A673 (cell line): ENCODE data around the gene EMP2. TPM values are rescaled to one million over a fixed set of nuclear protein-coding genes. Genes with fewer than 3 reads are reported as not detected.
"Not testable (repeated sequence)": the region's sequence is repeated elsewhere in the genome, so short reads cannot be mapped to it uniquely, and the experiment has no call there.

Source experiments
- BruUV-seq: library from RNA; stranded (reverse); fragments of 400-500 nt; replicated peaks from 2 replicates; lab custom pipeline; 2021; lab: Mats Ljungman, UMichigan
- CTCF ChIA-PET: fragments of 300-600 bp; sonication (Branson Sonifier 250); formaldehyde crosslinking; loops from one replicate; lab custom pipeline; 2022; ENCODE audit warnings: antibody characterized with exemption; lab: Charles Lee
- POLR2A ChIA-PET: fragments of 300-600 bp; sonication (Branson Sonifier 250); formaldehyde crosslinking; loops from one replicate; lab custom pipeline; 2022; ENCODE audit warnings: antibody characterized with exemption; ENCODE audit not compliant: low non-redundant PET; lab: Charles Lee
- DNase-seq: peaks from one replicate; pipeline ENCODE4 v3.0.0-alpha.2; 2015; ENCODE audit warnings: low spot score
- H3K27ac ChIP-seq: fragments of 200-600 bp; sonication (generic); 2 replicates; pipeline ENCODE4 v1.5.1; 2016; ENCODE audit warnings: mixed run types, low read depth, mild to moderate bottlenecking, mixed read lengths, antibody characterized with exemption, low read length; ENCODE audit not compliant: poor library complexity, severe bottlenecking
- H3K27me3 ChIP-seq: fragments of 200-600 bp; sonication (generic); replicated peaks from 2 replicates; pipeline ENCODE4 v1.6.1; 2017; ENCODE audit warnings: mixed run types, low read depth, mild to moderate bottlenecking, mixed read lengths, antibody characterized with exemption, low read length; ENCODE audit not compliant: insufficient read depth, poor library complexity
- H3K36me3 ChIP-seq: fragments of 200-600 bp; sonication (generic); 2 replicates; pipeline ENCODE4 v1.6.1; 2016; ENCODE audit warnings: mixed run types, mild to moderate bottlenecking, mixed read lengths, antibody characterized with exemption, low read length; ENCODE audit not compliant: insufficient read depth, poor library complexity, severe bottlenecking
- H3K4me1 ChIP-seq: fragments of 200-600 bp; sonication (generic); 2 replicates; pipeline ENCODE4 v1.6.1; 2017; ENCODE audit warnings: mixed run types, mild to moderate bottlenecking, mixed read lengths, antibody characterized with exemption, low read length; ENCODE audit not compliant: insufficient read depth, poor library complexity, severe bottlenecking
- H3K4me3 ChIP-seq: fragments of 200-600 bp; sonication (generic); 2 replicates; pipeline ENCODE4 v1.5.1; 2016; ENCODE audit warnings: low read depth, mixed run types, mild to moderate bottlenecking, mixed read lengths, low read length; ENCODE audit not compliant: poor library complexity, severe bottlenecking
- H3K9me3 ChIP-seq: fragments of 200-600 bp; sonication (generic); 2 replicates; pipeline ENCODE4 v1.6.1; 2016; ENCODE audit warnings: mixed run types, low read depth, mild to moderate bottlenecking, mixed read lengths, antibody characterized with exemption, low read length; ENCODE audit not compliant: poor library complexity, severe bottlenecking
- CTCF ChIP-seq: fragments of 300-800, 200-600 bp; sonication (generic); conservative IDR thresholded peaks from 2 replicates; pipeline ENCODE4 v1.5.1; 2017; ENCODE audit warnings: low read depth, mild to moderate bottlenecking, antibody characterized with exemption, low read length, moderate library complexity, mixed read lengths
- EZH2 ChIP-seq: fragments of 200-600 bp; sonication (generic); IDR thresholded peaks from 2 replicates; pipeline ENCODE4 v1.6.1; 2017; ENCODE audit warnings: borderline replicate concordance, low read depth, mild to moderate bottlenecking, mixed read lengths, antibody characterized with exemption, low read length; ENCODE audit not compliant: poor library complexity, severe bottlenecking
- intact Hi-C: fragments of 100-400 bp; cut with micrococcal nuclease; formaldehyde crosslinking; loops from one replicate; pipeline ENCODE4 v1.10.0; 2022; ENCODE audit not compliant: unreplicated experiment
- total RNA-seq: library from RNA; stranded (reverse); gene quantifications from 2 replicates; pipeline ENCODE4 v1.2.3, GENCODE V29; 2021

EMP2 gene
- total RNA-seq, 1 experiment from 2014 or later: 12.9 TPM

- H3K4me1 ChIP-seq: no peaks in the 10 kb centered on the region
- ChIA-PET CTCF (no interaction called here), POLR2A (no interaction called here)
- no peak for DNase-seq
- H3K36me3 ChIP-seq: no peaks in the 10 kb centered on the region
- H3K4me3 ChIP-seq: no peak overlapping the region
- TF ChIP-seq EZH2: no peak
- TF ChIP-seq CTCF: no peak
- BruUV-seq: no TSS peak
- intact Hi-C loops: no loop called here
- H3K27ac ChIP-seq: no peak overlapping the region
- no peaks in the 10 kb centered on the region for H3K9me3 ChIP-seq
- no peaks in the 10 kb centered on the region for H3K27me3 ChIP-seq
Measured at GRCh38 chr16:10561425-10561824, 19.0 kb downstream of the EMP2 start.

- H3K27me3 ChIP-seq: no peaks in the 10 kb centered on the region
- no peak overlapping the region for H3K4me3 ChIP-seq
- no peak overlapping the region for H3K27ac ChIP-seq
- CTCF ChIA-PET: no interaction called here
- no peaks in the 10 kb centered on the region for H3K9me3 ChIP-seq
- no peaks in the 10 kb centered on the region for H3K36me3 ChIP-seq
- no peak for DNase-seq
- no peaks in the 10 kb centered on the region for H3K4me1 ChIP-seq
- POLR2A ChIA-PET: no interaction called here
- intact Hi-C loops: no loop called here
- no TSS peak for BruUV-seq
- no peak for TF ChIP-seq EZH2
- TF ChIP-seq CTCF: no peak
Measured at GRCh38 chr16:10561001-10561400, 19.4 kb downstream of the EMP2 start.

- intact Hi-C loops, H3K27me3 ChIP-seq, H3K36me3 ChIP-seq, H3K9me3 ChIP-seq, BruUV-seq, CTCF ChIA-PET, DNase-seq, POLR2A ChIA-PET, H3K4me1 ChIP-seq, H3K4me3 ChIP-seq, H3K27ac ChIP-seq: not testable (repeated sequence)
Measured at GRCh38 chr16:10559792-10560191, 20.6 kb downstream of the EMP2 start.

GRCh38 chr16:10558746-10559641 lies 21.4 kb downstream of the EMP2 start:
- intact Hi-C loops: no loop called here
- TF ChIP-seq CTCF (no peak), EZH2 (no peak)
- DNase-seq: no peak
- no peaks in the 10 kb centered on the region for H3K36me3 ChIP-seq
- POLR2A ChIA-PET: no interaction called here
- H3K4me3 ChIP-seq: no peak overlapping the region
- H3K9me3 ChIP-seq: no peaks in the 10 kb centered on the region
- no peaks in the 10 kb centered on the region for H3K4me1 ChIP-seq
- no peak overlapping the region for H3K27ac ChIP-seq
- no TSS peak for BruUV-seq
- CTCF ChIA-PET: no interaction called here
- H3K27me3 ChIP-seq: no peaks in the 10 kb centered on the region
